ENCODE measurements around the gene LILRA1.

- TF ChIP-seq EP300 (IDR thresholded peaks at IDR 0.05) (no peak), POLR2A (IDR thresholded peaks at IDR 0.05) (no peak), CTCF (IDR thresholded peaks at IDR 0.05) (no peak)
Observed at GRCh38 chr19:54620464-54620863, 27.0 kb downstream of the LILRA1 start.

Data from upper lobe of left lung (tissue), 4 donors.